Myocyte (in vitro differentiated cells): Measurements from ENCODE around the gene ASCL5. TPM values are rescaled to one million over a fixed set of nuclear protein-coding genes. Genes with fewer than 3 reads are reported as not detected.
A peak's percentile ranks its signal among the peaks of the same experiment; 100 is the strongest.

Experiments used
- DNase-seq: peaks from one replicate; pipeline ENCODE4 v3.0.0-alpha.2; 2012; ENCODE audit warnings: low read depth
- total RNA-seq: library from RNA; depleted of rRNA; stranded (reverse); fragments of >200 nt; gene quantifications from 2 replicates; pipeline ENCODE4 v1.2.3, GENCODE V29; 2014

ASCL5 gene
- total RNA-seq, 1 donor from 2014 or later, result not detected

GRCh38 chr1:201136355-201137023 lies 9.5 kb upstream of the ASCL5 start:
- no peak for DNase-seq

GRCh38 chr1:201134405-201134804 lies 7.4 kb upstream of the ASCL5 start:
- DNase-seq, result no peak

GRCh38 chr1:201131398-201131797 lies 4.4 kb upstream of the ASCL5 start:
- no peak for DNase-seq

- DNase-seq, result no peak
Measured at GRCh38 chr1:201128962-201129361, 2.0 kb upstream of the ASCL5 start.

- peak; percentile 69 for DNase-seq
Measured at GRCh38 chr1:201128476-201128875, 1.5 kb upstream of the ASCL5 start.

GRCh38 chr1:201127755-201128455 lies 921 bp upstream of the ASCL5 start:
- DNase-seq, result peak; percentile 75

GRCh38 chr1:201126463-201126831 lies 537 bp downstream of the ASCL5 start:
- no peak for DNase-seq

- DNase-seq, result no peak
Measured at GRCh38 chr1:201125800-201126199, 1.2 kb downstream of the ASCL5 start.

GRCh38 chr1:201125019-201125418 lies 2.0 kb downstream of the ASCL5 start:
- DNase-seq, result peak; percentile 71

GRCh38 chr1:201123866-201124265 lies 3.1 kb downstream of the ASCL5 start:
- DNase-seq, result no peak

- no peak for DNase-seq
Measured at GRCh38 chr1:201122321-201122957, 4.5 kb downstream of the ASCL5 start.

GRCh38 chr1:201119206-201120197 lies 7.5 kb downstream of the ASCL5 start:
- peak; percentile 45 for DNase-seq

- no peak for DNase-seq
Measured at GRCh38 chr1:201116091-201116490, 10.9 kb downstream of the ASCL5 start.

GRCh38 chr1:201115390-201115937 lies 11.5 kb downstream of the ASCL5 start:
- DNase-seq, result no peak

- DNase-seq, result peak; percentile 95
Measured at GRCh38 chr1:201114245-201115131, 12.5 kb downstream of the ASCL5 start.

- DNase-seq, result no peak
Measured at GRCh38 chr1:201113451-201114244, 13.3 kb downstream of the ASCL5 start.

GRCh38 chr1:201112926-201113325 lies 14.1 kb downstream of the ASCL5 start:
- no peak for DNase-seq

GRCh38 chr1:201112173-201112731 lies 14.7 kb downstream of the ASCL5 start, which contains the start of gene CACNA1S:
Gene CACNA1S, minus strand, starts transcription at chr1:201112426. Its CDS starts 87 bp downstream, at chr1:201112339.
- DNase-seq, result peak; percentile 91

- no peak for DNase-seq
Measured at GRCh38 chr1:201111672-201112071, 15.3 kb downstream of the ASCL5 start.
